GM18907 (cell line): Measurements from ENCODE around the gene NDUFB7.
A peak's percentile ranks its signal among the peaks of the same experiment; 100 is the strongest.
"Not testable (repeated sequence)": the region's sequence is repeated elsewhere in the genome, so short reads cannot be mapped to it uniquely, and the experiment has no call there.

Experiments used
- ATAC-seq: cut with Tn5 transposase; IDR thresholded peaks from one replicate; pipeline ENCODE4 v1.9.1; 2021; ENCODE audit warnings: mild to moderate bottlenecking, moderate library complexity; ENCODE audit not compliant: unreplicated experiment

The NDUFB7 gene

DNA sequence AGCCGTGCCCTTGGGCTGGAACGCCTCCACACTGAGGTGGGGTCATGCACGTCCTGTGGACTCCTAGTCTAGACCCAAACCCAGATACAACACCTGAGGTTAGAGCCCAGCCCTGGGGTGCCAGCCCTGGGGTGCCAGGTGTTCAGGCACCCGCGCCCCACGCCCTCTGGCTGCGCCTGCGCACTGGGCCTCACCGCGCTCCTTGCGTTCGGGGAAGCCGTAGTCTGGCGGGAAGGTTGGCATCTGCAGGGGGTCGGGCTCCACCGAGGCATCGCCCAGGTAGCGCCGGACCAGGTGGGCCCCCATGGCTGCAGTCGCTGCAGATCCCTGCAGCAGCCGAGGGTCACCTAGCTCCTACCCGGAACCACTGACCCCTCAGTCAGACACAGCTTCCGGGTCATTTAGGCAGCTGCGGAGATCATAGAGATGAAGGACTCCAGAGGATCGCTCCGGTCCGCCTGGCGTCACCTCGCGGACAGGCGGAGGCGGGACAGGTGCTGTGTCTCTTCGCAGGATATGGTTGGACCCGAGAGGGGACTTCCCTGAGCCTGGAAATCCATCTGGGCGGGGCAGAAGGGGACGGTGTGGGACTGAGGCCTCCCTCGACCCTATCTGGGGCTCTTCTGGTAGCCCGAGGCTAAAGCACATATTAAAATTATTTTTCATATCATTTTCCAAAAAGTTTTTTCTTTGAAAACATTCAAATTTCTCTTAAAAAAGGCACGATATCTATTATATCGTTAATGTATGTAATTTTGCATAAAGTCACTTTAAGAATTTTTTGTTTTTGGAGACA, at the start of gene NDUFB7:
Gene NDUFB7 (minus strand): TSS at position 372 of the 796 bp plus-strand sequence. CDS start 66 bp downstream, at position 306.
- ATAC-seq: peak; percentile 82

DNA sequence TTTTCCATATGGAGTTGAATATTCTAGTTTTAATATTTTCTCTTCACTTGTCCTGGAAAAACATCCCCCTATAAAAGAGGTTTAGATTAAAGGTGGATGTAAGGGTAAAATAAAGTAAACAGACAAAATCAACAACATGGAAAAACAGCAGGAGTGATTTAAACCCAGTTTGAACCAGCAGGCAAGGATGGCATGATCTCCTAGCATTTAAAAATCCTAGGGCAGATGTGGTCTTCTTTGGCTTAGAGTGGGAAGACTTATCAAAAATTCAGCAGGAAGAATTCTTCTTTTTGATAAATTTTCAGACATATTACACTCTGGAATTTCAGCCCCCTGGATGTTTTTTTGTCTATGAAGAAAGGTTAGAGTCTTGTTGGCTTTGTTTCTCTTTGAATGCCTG, 47.5 kb upstream of the NDUFB7 start:
- ATAC-seq: no peak

DNA sequence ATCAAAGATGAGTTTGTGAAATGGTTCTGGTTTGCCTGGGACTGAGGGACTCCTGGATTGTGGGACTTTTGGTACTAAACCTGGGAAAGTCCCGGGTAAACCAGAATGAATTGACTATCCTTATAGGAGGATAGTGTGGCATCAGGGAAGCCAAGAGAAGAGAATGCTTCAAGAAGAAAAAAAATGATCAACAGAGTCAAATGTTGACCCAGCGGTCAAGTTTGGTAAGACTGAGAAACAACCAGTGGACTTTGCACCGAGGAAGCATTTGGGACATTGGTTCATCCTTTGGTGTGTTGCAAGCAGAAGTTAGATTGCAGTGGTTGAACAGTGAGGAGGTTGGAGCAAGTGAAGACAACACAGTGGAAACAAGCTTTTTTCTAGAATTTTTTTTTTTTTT, 44.5 kb upstream of the NDUFB7 start:
- ATAC-seq: no peak

DNA sequence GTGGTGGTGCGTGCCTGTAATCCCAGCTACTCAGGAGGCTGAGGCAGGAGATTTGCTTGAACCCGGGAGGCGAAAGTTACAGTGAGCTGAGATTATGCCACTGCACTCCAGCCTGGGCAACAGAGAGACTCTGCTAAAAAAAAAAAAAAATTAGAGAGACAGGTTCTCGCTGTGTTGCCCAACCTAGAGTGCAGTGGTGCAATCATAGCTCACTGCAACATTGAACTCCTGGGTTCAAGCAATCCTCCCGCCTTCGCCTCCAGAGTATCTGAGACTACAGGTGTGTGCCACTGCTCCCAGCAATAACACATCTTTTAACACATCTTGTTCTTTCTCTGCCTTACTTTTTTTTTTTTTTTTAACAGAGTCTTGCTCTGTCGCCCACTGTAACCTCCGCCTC, 43.8 kb upstream of the NDUFB7 start:
- no peak for ATAC-seq

DNA sequence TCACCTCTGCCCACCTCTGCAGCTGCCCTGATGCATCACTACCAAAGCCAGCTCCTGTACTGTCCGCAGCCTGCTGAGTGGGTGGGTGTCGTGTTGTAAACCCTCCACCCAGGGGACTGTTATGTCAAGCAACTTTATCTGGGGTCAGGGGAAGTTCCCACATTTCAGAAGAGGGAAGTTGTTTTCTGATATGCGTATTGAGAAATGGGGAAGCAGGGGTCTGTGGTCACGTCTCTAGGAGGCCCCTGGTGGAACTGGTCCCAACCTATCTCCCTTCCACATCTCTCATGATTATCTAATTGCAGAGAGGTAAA, 42.2 kb upstream of the NDUFB7 start:
- ATAC-seq: no peak

DNA sequence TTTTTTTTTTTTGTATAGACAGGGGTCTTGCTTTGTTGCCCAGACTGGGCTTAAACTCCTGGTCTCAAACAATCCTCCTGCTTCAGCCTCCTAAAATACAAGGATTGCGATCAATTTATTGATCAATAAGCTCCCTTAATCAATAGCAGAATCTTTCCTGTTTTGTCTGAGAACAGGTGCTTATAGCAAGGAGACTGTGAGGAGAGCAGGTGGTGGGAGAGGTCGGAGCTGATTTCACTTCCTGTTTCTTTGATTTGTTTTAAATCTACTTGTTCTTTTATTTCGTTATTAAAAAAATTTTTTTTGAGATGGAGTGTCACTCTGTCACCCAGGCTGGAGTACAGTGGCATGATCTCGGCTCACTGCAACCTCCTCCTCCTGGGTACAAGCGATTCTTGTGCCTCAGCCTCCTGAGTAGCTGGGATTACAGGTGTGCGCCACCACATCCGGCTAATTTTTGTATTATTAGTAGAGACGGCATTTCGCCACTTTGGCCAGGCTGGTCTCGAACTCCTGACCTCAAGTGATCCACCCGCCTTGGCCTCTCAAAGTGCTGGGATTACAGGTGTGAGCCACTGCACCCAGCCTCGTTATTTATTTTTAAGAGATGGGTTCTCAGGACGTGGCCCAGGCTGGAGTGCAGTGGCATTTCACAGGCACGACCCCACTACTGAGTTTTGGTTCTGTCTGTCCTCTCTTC, 41.7 kb upstream of the NDUFB7 start:
- not testable (repeated sequence) for ATAC-seq

DNA sequence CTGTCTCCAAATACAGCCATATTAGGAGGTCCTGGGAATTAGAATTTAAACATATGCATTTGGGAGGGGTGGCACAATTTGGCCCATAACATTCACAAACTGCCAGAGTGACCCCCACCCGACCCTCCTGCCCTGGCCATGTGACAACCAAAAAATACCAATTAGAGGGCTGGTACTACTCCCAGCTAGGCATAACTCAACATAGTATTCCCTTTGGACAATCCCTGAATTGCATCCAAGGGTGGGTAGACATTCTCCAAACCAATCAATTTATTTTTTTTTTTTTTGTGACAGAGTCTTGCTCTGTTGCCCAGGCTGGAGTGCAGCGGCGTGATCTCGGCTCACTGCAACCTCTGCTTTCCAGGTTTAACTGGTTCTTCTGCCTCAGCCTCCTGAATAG, 40.8 kb upstream of the NDUFB7 start:
- no peak for ATAC-seq

DNA sequence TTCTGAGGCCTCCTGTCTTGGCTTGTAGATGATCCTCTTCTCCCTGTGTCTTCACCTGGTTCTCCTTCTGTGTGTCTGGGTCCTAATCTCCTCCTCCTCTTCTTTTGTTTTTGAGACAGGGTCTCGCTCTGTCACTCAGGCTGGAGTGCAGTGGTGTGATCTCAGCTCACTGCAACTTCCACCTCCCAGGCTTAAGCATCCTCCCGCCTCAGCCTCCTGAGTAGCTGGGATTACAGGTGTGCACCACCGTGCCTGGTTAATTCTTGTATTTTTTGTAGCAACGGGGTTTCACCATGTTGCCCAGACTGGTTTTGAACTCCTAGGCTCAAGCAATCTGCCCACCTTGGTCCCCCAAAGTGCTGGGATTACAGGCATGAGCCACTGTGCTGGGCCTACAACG, 40.4 kb upstream of the NDUFB7 start:
- not testable (repeated sequence) for ATAC-seq

DNA sequence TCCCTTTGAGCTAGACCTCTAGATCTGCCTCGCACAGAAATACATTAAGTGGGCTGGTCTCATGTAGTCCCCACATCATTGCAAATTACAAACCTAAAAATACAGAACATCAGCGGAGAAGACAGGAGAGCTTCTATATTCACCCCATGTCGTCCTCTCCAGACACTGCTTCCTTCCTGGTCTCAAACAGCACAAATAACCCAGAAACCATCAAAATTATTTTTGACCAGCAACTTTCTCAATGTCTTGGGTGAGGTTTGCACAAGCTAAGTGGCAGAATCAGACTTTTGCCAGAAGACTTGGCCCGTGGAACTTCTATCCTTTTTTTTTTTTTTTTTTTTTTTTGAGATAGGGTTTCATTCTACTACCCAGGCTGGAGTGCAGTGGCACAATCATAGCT, 39.2 kb upstream of the NDUFB7 start:
- no peak for ATAC-seq

DNA sequence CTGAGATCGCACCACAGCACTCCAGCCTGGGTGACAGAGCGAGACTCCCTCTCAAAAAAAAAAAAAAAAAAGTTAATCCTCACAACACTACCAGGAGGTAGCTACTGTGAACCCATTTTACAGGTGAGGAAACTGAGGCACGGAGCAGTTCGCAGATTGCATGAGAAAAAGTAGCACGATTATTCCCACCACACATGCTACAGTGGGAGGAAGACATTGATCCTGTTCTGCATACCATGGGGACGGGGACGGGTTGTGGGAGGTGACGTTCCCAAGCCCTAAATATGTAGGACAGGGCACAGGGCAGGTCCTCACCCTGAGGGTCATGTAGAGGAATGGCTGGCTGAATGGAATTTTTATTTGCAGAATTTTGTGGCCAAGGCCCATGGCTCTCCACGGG, 34.8 kb upstream of the NDUFB7 start:
- ATAC-seq: no peak

DNA sequence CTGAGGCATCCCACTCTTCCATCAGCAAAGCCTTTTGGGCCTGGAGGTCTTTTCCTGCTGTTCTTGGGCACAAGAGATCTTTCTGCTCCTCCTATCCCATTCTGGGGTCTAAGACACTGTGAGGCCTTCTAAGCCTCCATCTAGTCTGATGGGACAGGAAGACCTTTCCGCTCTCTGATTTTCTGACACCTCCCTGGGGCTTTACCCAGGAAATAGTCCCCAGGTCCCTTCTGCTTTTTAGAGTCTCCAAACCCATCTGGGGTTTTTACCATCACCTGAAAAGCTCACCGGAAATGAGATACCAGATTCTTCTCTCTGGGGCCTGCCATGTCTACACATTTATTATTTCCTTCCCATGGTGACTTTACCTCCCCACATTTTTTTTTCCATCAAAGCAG, 32.1 kb upstream of the NDUFB7 start:
- ATAC-seq: peak; percentile 80

DNA sequence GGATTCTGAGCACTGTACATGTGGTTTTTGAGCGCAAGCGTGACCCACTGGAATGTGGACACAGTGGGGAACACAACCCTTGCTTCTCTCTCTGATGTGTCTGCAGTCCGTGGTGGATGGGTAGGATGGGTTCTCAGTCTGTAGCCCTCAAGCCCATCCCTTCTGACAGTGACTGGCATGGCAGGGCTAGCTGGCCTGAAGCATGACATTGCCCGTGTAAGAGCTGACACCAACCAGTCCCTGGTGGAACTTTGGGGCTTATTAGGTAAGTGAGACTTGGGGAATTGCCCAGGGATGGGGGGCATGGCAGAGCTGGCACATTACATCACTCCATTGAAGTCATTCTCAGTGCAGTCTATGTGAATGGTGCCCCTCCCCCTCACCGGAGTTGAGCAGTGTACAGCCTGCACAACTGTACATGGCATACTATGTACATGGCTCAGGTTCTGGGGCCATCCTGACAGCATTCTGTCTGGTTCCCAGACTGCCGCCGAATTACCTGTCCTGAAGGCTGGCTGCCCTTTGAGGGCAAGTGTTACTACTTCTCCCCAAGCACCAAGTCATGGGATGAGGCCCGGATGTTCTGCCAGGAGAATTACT, 27.8 kb upstream of the NDUFB7 start:
- ATAC-seq: no peak

DNA sequence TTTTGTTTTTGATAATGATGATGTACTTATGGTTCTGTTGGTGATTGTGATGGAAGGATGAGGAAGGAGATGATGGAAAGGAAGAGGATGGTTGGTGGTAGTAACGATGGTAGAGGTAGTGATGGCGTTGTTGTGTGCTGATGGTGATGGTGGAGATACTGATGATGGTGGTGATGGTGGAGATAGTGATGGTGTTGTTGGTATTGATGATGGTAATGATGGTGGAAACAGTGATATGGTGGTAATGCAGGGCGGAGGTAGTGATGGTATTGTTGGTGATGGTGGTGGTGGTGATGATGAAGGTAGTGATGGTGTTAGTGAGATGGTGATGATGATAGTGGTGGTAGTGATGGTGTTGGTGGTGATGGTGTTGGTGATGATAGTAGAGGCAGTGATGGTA, 23.7 kb upstream of the NDUFB7 start:
- ATAC-seq: no peak

DNA sequence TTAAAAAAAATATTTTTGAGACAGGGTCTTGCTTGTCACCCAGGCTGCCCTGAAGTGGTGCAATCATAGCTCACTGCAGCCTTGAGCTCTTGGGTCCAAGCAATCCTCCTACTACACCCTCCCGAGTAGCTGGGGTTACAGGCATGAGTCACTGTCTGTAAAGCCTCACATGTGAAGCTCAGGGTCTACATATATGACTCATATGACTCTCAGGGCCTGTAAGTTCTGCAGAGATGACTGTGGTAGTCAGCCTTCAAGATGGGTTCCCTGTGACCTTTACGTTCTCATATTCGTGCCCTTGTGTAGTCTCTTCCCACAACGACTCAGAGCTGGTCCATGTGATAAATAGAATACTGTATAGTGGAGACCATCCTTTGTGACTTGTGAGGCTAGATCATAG, 17.6 kb upstream of the NDUFB7 start:
- not testable (repeated sequence) for ATAC-seq

DNA sequence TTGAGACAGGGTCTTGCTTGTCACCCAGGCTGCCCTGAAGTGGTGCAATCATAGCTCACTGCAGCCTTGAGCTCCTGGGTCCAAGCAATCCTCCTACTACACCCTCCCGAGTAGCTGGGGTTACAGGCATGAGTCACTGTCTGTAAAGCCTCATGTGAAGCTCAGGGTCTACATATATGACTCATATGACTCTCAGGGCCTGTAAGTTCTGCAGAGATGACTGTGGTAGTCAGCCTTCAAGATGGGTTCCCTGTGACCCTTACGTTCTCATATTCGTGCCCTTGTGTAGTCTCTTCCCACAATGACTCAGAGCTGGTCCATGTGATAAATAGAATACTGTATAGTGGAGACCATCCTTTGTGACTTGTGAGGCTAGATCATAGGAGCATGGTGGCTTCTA, 13.3 kb upstream of the NDUFB7 start:
- ATAC-seq: peak; percentile 61

DNA sequence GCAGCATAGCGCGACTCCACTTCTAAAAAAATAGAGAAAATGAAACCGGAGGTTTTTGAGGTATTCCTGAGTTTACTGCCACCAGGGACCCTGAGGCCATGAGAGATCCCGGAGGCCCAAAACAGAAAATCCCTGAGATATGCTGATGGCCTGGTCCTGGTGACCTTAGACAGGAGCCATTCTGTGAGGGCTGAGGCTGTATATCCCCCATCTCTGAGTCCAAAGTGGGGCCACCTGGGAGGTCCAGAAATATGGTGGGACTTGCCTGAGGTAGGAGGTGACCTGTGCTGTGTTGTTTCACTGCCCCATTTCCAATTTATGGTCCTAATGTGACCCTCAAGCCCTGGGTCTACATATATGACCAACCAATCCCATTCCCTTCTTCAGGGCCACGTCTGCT, 12.5 kb upstream of the NDUFB7 start:
- ATAC-seq: not testable (repeated sequence)

DNA sequence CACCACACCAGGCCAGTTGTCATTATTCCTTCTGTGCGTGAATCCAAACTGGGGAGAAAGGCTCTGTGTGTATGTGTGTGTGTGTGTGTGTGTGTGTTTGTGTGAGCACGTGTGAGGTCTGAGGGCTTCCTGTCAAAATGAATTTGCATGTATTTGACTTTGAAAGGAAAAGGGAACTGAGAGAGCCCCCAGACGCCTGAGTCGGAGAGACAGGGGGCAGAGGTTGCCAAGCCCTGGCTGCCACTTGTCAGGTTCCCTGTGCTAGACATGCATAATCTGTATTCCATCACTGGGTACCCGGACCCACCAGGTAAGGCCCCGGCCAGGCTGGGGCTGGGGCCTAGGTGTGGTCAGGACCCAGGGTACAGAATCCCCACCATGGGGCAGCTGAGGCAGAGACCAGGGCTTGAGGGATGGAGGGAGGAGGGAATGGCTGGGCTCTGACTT, 11.1 kb upstream of the NDUFB7 start, which contains the start of gene CLEC17A:
Gene CLEC17A (plus strand): TSS at position 191 of the 447 bp plus-strand sequence. CDS start 77 bp downstream, at position 268.
- peak; percentile 41 for ATAC-seq

DNA sequence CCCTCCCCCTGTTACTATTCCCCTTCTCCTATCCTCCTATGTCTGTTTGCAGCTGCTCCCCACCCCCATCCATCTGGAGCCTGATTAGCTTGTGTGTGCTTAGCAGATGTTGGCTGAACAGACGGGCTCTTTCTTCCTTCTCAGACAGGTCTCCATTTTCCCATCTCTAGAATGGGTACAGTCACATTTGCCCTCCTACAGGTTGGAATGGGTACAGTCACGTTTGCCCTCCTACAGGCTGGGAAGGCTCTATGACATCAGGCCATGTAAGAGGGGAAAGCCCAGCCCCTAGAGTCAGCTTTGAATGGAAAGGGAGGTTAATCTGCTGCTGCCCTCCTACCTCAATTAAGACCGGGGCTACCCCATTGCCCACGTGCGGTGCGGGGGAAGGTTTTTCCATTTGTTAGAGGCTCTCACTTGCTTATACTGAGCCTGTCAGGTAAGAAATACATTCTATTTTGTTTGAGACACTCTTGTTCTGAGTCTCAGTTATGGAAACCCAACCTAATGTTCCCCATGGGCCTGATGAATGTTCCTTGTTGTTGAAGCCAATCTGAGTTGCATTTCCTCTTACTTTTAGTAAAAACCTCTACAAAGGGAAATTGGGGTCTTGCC, 8.9 kb upstream of the NDUFB7 start:
- no peak for ATAC-seq

DNA sequence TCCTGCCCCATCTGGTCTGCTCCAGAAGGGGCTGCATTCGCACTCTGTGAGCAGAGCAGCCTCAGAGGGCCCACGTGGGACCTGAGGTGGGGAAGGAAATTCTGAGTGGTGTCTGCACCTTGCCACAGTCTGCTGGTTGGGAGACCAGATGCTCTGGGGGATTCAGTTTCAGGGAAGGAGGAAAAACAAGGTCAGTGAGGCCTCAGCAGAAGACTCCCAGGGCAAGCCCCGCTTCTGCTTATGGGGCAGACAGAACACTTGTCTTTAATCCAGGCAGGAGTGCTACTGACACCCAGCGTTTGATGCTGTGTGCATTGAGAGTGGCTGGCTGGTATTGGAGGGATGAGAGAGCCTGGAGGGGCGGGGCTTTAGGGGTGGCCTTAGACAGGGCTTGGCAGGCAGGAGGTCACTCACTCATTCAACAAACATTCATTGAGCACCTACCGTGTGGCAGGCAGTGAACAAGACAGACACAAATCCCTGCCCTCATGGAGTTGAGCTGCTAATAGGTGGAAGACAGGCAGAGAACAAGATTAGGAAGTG, 6.1 kb upstream of the NDUFB7 start:
- peak; percentile 41 for ATAC-seq

DNA sequence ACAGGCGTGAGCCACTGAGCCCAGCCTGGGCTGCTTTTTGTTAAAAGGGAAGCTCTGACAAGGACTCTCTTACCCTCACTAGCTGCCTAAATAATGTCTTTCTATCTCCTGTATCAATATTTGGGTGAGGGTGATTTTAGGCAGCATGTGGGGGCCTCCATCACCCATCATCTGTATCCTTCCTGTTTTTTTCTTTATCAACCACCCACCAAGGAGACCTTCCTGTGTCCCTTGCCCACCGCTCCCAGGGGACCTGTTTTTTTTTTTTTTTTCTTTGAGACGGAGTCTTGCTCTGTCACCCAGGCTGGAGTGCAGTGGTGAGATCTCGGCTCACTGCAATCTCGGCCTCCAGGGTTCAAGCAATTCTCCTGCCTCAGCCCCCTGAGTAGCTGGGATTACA, 5.4 kb upstream of the NDUFB7 start:
- ATAC-seq: no peak

DNA sequence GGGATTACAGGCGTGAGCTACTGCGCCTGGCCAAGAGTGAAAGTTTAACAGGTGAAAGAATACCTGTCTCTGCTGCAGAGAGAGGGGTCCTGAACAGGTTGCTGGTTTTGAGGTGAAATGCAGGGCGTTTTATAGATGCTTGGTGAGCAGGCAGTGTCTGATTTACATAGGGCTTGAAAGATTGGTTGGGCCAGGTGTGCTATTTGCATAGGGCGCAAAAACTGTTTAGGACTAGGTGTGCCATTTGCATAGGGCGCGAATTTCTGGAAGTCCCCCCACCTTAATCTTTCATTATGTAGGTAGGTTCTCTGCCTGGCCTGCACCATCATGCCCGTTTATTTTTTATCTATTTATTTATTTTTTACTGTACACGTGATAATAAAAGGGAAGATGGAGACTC, 4.5 kb upstream of the NDUFB7 start:
- no peak for ATAC-seq
